Mesendoderm (in vitro differentiated cells): ENCODE results near the gene C11orf86.
"Not testable (repeated sequence)": the region's sequence is repeated elsewhere in the genome, so short reads cannot be mapped to it uniquely, and the experiment has no call there.

Experiments
- DNase-seq: peaks from one replicate; pipeline ENCODE4 v3.0.0; 2013
- H2AK5ac ChIP-seq: 2 replicates; pipeline ENCODE4 v1.6.1; 2013; ENCODE audit warnings: low read length, inconsistent platforms
- H2BK120ac ChIP-seq: 2 replicates; pipeline ENCODE4 v1.6.1; 2013; ENCODE audit warnings: low read depth, mild to moderate bottlenecking, low read length, moderate library complexity, mixed read lengths
- H2BK15ac ChIP-seq: replicated peaks from 2 replicates; pipeline ENCODE4 v1.6.1; 2013; ENCODE audit warnings: low read depth, mild to moderate bottlenecking, moderate library complexity
- H2BK5ac ChIP-seq: 2 replicates; pipeline ENCODE4 v1.6.1; 2013; ENCODE audit warnings: low read length, inconsistent platforms
- H3K18ac ChIP-seq: 2 replicates; pipeline ENCODE4 v1.6.1; 2013; ENCODE audit warnings: mild to moderate bottlenecking, low read length, mixed read lengths
- H3K23ac ChIP-seq: one replicate; pipeline ENCODE4 v1.6.1; 2013; ENCODE audit warnings: low read length
- H3K27ac ChIP-seq: 2 replicates; pipeline ENCODE4 v1.5.1; 2013; ENCODE audit warnings: low read depth, mild to moderate bottlenecking, inconsistent platforms, low read length, moderate library complexity
- H3K27me3 ChIP-seq: 2 replicates; pipeline ENCODE4 v1.6.1; 2013; ENCODE audit warnings: low read length, control low read depth, mild to moderate bottlenecking, inconsistent platforms; ENCODE audit not compliant: insufficient read depth, poor library complexity
- H3K36me3 ChIP-seq: 2 replicates; pipeline ENCODE4 v1.6.1; 2013; ENCODE audit warnings: low read length, inconsistent platforms; ENCODE audit not compliant: control insufficient read depth, insufficient read depth
- H3K4ac ChIP-seq: one replicate; pipeline ENCODE4 v1.6.1; 2013; ENCODE audit warnings: low read depth, mild to moderate bottlenecking, low read length, moderate library complexity
- H3K4me1 ChIP-seq: 2 replicates; pipeline ENCODE4 v1.6.1; 2013; ENCODE audit warnings: low read depth, low read length, inconsistent platforms; ENCODE audit not compliant: control insufficient read depth
- H3K4me2 ChIP-seq: 2 replicates; pipeline ENCODE4 v1.6.1; 2013; ENCODE audit warnings: low read length
- H3K4me3 ChIP-seq: 2 replicates; pipeline ENCODE4 v1.5.1; 2013; ENCODE audit warnings: mild to moderate bottlenecking, low read length
- H3K56ac ChIP-seq: one replicate; pipeline ENCODE4 v1.6.1; 2013; ENCODE audit warnings: low read length
- H3K79me1 ChIP-seq: 2 replicates; pipeline ENCODE4 v1.6.1; 2013; ENCODE audit warnings: low read length, inconsistent platforms
- H3K79me2 ChIP-seq: 2 replicates; pipeline ENCODE4 v1.6.1; 2013; ENCODE audit warnings: mild to moderate bottlenecking, low read length; ENCODE audit not compliant: control insufficient read depth, insufficient read depth
- H3K9ac ChIP-seq: 2 replicates; pipeline ENCODE4 v1.6.1; 2013; ENCODE audit warnings: low read length, inconsistent platforms
- H4K5ac ChIP-seq: one replicate; pipeline ENCODE4 v1.6.1; 2013; ENCODE audit warnings: low read length
- H4K8ac ChIP-seq: one replicate; pipeline ENCODE4 v1.6.1; 2013; ENCODE audit warnings: low read depth, mild to moderate bottlenecking, control low read depth, low read length, moderate library complexity
- WGBS: extraction: QIAGEN DNeasy Blood & Tissue Kit; methylation state at CpG from one replicate; pipeline ENCODE4 v1.1.7; 2013; ENCODE audit warnings: low lambda C conversion rate, missing lambda C conversion rate; ENCODE audit not compliant: insufficient coverage; ENCODE audit errors: extremely low coverage; 5-methylcytosine and 5-hydroxymethylcytosine counted together

C11orf86 gene

GRCh38 chr11:66961691-66962213 lies 13.4 kb upstream of the C11orf86 start:
- not testable (repeated sequence) for H3K4me2 ChIP-seq, H3K27ac ChIP-seq, H3K79me1 ChIP-seq, H4K8ac ChIP-seq, H4K5ac ChIP-seq, DNase-seq, H3K4me1 ChIP-seq, H3K4ac ChIP-seq, H3K56ac ChIP-seq, H2BK5ac ChIP-seq, H2BK120ac ChIP-seq, H3K9ac ChIP-seq, H3K23ac ChIP-seq, H3K27me3 ChIP-seq, H3K18ac ChIP-seq, H3K4me3 ChIP-seq, H3K79me2 ChIP-seq, H3K36me3 ChIP-seq, H2AK5ac ChIP-seq, H2BK15ac ChIP-seq
- WGBS = no CpG with 5 or more reads among the region's 5 CpGs

GRCh38 chr11:66962247-66962646 lies 12.9 kb upstream of the C11orf86 start:
- H4K5ac ChIP-seq = no peak overlapping the region
- H3K9ac ChIP-seq = no peak overlapping the region
- no peak overlapping the region for H3K4me2 ChIP-seq
- H2BK120ac ChIP-seq = no peak overlapping the region
- no peaks in the 10 kb centered on the region for H3K36me3 ChIP-seq
- H3K79me1 ChIP-seq = no peaks in the 10 kb centered on the region
- H3K4me3 ChIP-seq = no peak overlapping the region
- no peak overlapping the region for H2AK5ac ChIP-seq
- no CpG with 5 or more reads among the region's 2 CpGs for WGBS
- no peak for DNase-seq
- H2BK5ac ChIP-seq = no peak overlapping the region
- H3K27ac ChIP-seq = no peak overlapping the region
- H3K23ac ChIP-seq = no peak overlapping the region
- H4K8ac ChIP-seq = no peak overlapping the region
- no peak overlapping the region for H3K18ac ChIP-seq
- H3K4me1 ChIP-seq = peaks cover 7% of the 10 kb centered on the region
- H3K56ac ChIP-seq = no peak overlapping the region
- no peak overlapping the region for H3K4ac ChIP-seq
- H3K79me2 ChIP-seq = no peaks in the 10 kb centered on the region
- no peak overlapping the region for H2BK15ac ChIP-seq
- no peaks in the 10 kb centered on the region for H3K27me3 ChIP-seq

GRCh38 chr11:66962801-66963200 lies 12.3 kb upstream of the C11orf86 start:
- Histone ChIP-seq H2BK15ac (no peak overlapping the region), H3K4ac (no peak overlapping the region), H3K4me3 (no peak overlapping the region), H3K79me2 (no peaks in the 10 kb centered on the region), H4K5ac (no peak overlapping the region), H3K4me2 (no peak overlapping the region), H4K8ac (no peak overlapping the region), H3K27me3 (no peaks in the 10 kb centered on the region), H3K9ac (no peak overlapping the region), H3K18ac (no peak overlapping the region), H3K79me1 (no peaks in the 10 kb centered on the region), H3K27ac (no peak overlapping the region), H2BK5ac (no peak overlapping the region), H3K4me1 (peaks cover 5% of the 10 kb centered on the region), H3K23ac (no peak overlapping the region), H2AK5ac (no peak overlapping the region), H3K36me3 (no peaks in the 10 kb centered on the region), H2BK120ac (no peak overlapping the region), H3K56ac (no peak overlapping the region)
- WGBS = no CpG with 5 or more reads among the region's 5 CpGs
- DNase-seq = no peak

DNA sequence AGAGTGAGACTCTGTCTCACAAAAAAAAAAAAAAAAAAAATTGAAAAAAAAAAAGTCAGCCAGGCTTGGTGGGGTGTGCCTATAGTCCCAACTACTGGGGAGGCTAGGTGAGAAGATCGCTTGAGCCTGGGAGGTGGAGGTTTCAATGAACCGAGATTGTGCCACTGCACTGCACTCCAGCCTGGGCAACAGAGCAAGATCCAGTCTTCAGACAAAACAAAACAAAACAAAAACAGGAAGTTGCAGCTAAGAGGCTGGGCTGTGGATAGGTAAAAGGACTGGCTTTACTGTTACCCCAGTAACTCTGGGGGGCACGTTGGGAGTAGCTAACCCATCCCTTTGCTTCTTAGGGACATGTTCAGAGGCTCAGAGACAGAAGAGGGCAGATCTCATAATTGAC lies 10.6 kb upstream of the C11orf86 start:
- Histone ChIP-seq H2BK15ac (no peak overlapping the region), H3K4me2 (no peak overlapping the region), H3K9ac (no peak overlapping the region), H3K56ac (no peak overlapping the region), H3K27ac (no peak overlapping the region), H2AK5ac (no peak overlapping the region), H4K5ac (no peak overlapping the region), H3K27me3 (no peaks in the 10 kb centered on the region), H3K79me2 (no peaks in the 10 kb centered on the region), H3K36me3 (no peaks in the 10 kb centered on the region), H4K8ac (no peak overlapping the region), H3K4ac (no peak overlapping the region), H3K18ac (no peak overlapping the region), H2BK5ac (no peak overlapping the region), H3K23ac (no peak overlapping the region), H3K4me3 (no peak overlapping the region), H3K79me1 (no peaks in the 10 kb centered on the region), H2BK120ac (no peak overlapping the region), H3K4me1 (no peaks in the 10 kb centered on the region)
- no peak for DNase-seq
- no CpG with 5 or more reads among the region's 3 CpGs for WGBS

DNA sequence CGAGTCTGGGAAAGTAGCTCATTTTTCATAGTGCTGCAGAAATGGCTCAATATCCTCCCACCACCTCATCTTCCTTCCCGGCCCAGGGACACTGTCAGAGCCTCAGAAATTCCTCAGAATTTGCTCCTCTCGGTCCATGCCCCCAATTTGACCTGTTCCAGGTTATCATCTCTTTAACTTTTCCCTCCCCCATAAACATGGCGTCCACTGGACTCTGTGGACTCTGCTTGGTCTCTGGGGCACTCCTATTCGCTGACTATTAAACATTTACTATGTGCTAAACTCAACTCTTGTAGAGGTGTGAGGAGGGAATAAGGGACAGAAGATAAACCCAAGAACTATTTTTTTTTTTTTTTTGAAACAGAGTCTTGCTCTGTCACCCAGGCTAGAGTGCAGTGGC lies 8.8 kb upstream of the C11orf86 start:
- Histone ChIP-seq H2BK5ac (no peak overlapping the region), H4K8ac (no peak overlapping the region), H3K18ac (no peak overlapping the region), H3K9ac (no peak overlapping the region), H3K79me2 (no peaks in the 10 kb centered on the region), H3K79me1 (no peaks in the 10 kb centered on the region), H3K27me3 (no peaks in the 10 kb centered on the region), H3K36me3 (no peaks in the 10 kb centered on the region), H3K23ac (no peak overlapping the region), H3K4me1 (no peaks in the 10 kb centered on the region), H4K5ac (no peak overlapping the region), H3K4me2 (no peak overlapping the region), H3K4me3 (no peak overlapping the region), H2BK120ac (no peak overlapping the region), H3K56ac (no peak overlapping the region), H3K4ac (no peak overlapping the region), H3K27ac (no peak overlapping the region), H2AK5ac (no peak overlapping the region), H2BK15ac (no peak overlapping the region)
- DNase-seq = no peak
- WGBS = no CpG with 5 or more reads among the region's 5 CpGs

DNA sequence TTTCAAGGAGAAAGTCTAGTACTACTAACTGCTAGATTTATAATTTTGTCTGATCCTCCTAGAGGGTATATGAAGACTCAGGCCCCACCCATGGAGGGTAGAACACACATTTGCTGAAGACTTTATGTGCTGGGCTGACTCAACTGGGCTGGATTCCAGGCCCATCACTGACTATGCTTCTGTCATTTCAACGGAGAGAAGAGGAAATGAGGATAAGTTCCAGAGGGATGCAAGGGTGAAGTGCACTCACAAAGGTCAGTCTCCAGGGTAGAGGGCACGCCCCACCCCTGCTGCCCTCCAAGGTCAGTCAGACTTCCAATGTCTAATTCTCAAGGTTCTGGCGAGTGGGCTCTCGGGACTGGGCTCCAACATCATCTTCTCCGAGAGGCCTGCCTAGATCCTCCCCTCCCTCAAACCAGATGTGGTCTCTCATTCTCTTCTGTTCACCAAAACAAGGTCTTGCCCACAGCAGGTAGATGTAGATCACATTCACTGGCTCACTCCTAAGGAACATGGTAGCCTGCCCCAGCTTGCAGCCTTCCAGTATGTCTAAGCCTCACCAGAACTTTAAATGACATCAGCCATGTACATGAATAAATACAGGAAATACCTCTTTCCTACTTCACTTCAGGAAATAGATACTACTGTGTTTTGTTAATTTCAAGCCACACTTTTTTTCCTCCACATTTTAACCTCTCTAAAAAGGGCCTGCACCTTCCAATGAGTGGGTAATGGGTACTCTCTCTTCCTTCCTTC lies 7.3 kb upstream of the C11orf86 start:
- H2BK5ac ChIP-seq = no peak overlapping the region
- H3K4ac ChIP-seq = no peak overlapping the region
- no peaks in the 10 kb centered on the region for H3K79me2 ChIP-seq
- no peak overlapping the region for H4K5ac ChIP-seq
- no peaks in the 10 kb centered on the region for H3K36me3 ChIP-seq
- H3K4me1 ChIP-seq = no peaks in the 10 kb centered on the region
- no peak overlapping the region for H2AK5ac ChIP-seq
- no peak overlapping the region for H3K4me2 ChIP-seq
- no peak overlapping the region for H3K56ac ChIP-seq
- H3K79me1 ChIP-seq = no peaks in the 10 kb centered on the region
- no peak overlapping the region for H3K4me3 ChIP-seq
- WGBS = no CpG with 5 or more reads among the region's 5 CpGs
- no peak overlapping the region for H3K27ac ChIP-seq
- H2BK120ac ChIP-seq = no peak overlapping the region
- no peak overlapping the region for H3K9ac ChIP-seq
- H4K8ac ChIP-seq = no peak overlapping the region
- no peak for DNase-seq
- H3K18ac ChIP-seq = no peak overlapping the region
- H2BK15ac ChIP-seq = no peak overlapping the region
- H3K23ac ChIP-seq = no peak overlapping the region
- H3K27me3 ChIP-seq = no peaks in the 10 kb centered on the region
